Measurements from ENCODE around the gene STX2. TPM values are rescaled to one million over a fixed set of nuclear protein-coding genes. Genes with fewer than 3 reads are reported as not detected.

STX2 gene
- total and polyA plus RNA-seq, 2 donors from 2014 or later, result 10.1 to 20.4 TPM

DNA sequence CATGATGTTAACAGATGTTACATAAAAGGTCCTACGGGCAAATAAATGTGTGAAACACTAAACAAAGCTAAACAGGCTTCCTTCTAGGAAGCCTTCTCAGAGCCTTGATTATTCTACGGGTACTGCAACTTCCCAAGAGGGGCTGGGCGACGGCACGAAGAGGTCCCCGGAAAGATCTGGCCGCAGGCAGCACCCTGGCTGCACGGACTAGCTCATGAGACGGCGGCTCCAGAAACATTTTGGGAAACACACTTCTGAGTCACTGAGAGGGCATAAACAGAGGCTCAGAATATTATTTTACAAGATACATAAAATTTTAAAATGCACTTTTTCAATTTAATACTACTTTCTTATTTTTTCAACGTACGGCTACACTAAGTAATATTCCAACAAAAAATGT, 19.4 kb downstream of the STX2 start:
- Histone ChIP-seq H3K4me3 (ENCODE audit: low read length in 3 of 3) (no peak overlapping the region), H3K9me3 (ENCODE audit: control insufficient read depth in 2 of 3, insufficient read depth in 1 of 3, low read length in 3 of 3) (no peaks in the 10 kb centered on the region), H3K36me3 (ENCODE audit: control insufficient read depth in 2 of 3, insufficient read depth in 3 of 3, low read length in 3 of 3) (peaks cover 0 to 5% (median 2%) of the 10 kb centered on the region in 3 donors), H3K27me3 (ENCODE audit: control insufficient read depth, insufficient read depth, low read length) (no peaks in the 10 kb centered on the region), H3K4me1 (ENCODE audit: control insufficient read depth in 2 of 3, insufficient read depth in 2 of 3, low read depth in 1 of 3, low read length in 3 of 3) (peaks cover 0 to 2% (median 0%) of the 10 kb centered on the region in 3 donors), H3K9ac (ENCODE audit: low read length in 3 of 3) (no peak overlapping the region), H3K27ac (ENCODE audit: low read depth in 2 of 2, low read length in 2 of 2) (no peak overlapping the region)
- TF ChIP-seq, protein P1, sequence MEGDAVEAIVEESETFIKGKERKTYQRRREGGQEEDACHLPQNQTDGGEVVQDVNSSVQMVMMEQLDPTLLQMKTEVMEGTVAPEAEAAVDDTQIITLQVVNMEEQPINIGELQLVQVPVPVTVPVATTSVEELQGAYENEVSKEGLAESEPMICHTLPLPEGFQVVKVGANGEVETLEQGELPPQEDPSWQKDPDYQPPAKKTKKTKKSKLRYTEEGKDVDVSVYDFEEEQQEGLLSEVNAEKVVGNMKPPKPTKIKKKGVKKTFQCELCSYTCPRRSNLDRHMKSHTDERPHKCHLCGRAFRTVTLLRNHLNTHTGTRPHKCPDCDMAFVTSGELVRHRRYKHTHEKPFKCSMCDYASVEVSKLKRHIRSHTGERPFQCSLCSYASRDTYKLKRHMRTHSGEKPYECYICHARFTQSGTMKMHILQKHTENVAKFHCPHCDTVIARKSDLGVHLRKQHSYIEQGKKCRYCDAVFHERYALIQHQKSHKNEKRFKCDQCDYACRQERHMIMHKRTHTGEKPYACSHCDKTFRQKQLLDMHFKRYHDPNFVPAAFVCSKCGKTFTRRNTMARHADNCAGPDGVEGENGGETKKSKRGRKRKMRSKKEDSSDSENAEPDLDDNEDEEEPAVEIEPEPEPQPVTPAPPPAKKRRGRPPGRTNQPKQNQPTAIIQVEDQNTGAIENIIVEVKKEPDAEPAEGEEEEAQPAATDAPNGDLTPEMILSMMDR (IDR thresholded peaks at IDR 0.05; ENCODE audit: borderline replicate concordance, extremely low read depth, insufficient read depth), result no peak
- FAIRE-seq (no peak), DNase-seq (no peak)
- intact Hi-C loops (cut with DNase I), result no loop called here

DNA sequence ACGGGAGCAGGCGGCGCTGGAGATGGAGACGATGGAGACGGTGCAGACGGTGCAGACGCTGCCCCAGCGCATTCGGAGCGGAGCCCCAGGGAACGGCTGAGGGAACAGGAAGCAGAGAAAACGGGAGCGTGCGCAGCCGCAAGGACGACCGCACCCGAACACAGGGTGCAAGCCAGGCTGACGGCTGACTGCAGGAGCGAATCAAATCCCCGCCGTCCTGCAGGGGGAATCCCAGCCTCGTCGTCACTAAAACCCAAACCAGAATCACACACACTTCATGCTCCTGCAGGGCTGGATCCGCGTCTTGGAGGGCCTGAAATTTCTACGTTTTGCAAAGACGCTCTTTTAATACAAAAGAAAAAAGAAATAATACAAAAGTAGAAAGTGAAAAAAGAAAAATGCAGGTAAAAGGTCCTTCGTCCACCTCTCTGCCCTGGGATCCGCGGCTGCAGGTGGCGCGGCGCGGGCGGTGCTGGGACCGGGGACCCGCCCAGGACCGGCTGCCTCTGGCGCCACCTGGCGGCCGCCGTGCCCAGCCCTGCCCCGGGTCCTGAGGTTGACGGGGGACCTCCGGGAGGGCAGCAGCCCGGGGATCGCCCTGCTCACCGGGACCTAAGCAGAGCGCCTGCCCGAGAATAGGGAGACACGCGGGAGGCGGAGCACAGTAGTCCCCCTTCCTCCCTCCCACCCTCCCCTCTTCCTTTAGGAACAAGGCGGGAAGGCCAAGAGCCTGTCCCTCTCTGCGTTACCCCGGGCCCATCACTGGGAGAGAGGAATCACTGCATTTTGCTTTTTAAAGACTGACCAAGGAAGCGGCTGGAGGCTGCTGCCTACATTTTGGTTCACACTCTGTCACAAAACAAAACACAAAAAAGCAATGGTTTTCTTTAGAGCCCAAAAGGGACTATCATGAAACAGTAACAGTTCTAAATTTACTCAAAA, 20.1 kb downstream of the STX2 start:
- TF ChIP-seq, protein P1 (IDR thresholded peaks at IDR 0.05; ENCODE audit: borderline replicate concordance, extremely low read depth, insufficient read depth), result peak; percentile 70
- no peak overlapping the region for H3K27ac ChIP-seq (ENCODE audit: low read depth in 2 of 2, low read length in 2 of 2)
- FAIRE-seq (no peak), DNase-seq (peak; percentile 70 to 84 (median 79))
- H3K9me3 ChIP-seq (ENCODE audit: control insufficient read depth in 2 of 3, insufficient read depth in 1 of 3, low read length in 3 of 3), result no peaks in the 10 kb centered on the region
- intact Hi-C loops (cut with DNase I), result no loop called here
- H3K4me1 ChIP-seq (ENCODE audit: control insufficient read depth in 2 of 3, insufficient read depth in 2 of 3, low read depth in 1 of 3, low read length in 3 of 3), result peaks cover 0 to 2% (median 0%) of the 10 kb centered on the region in 3 donors
- H3K36me3 ChIP-seq (ENCODE audit: control insufficient read depth in 2 of 3, insufficient read depth in 3 of 3, low read length in 3 of 3), result peaks cover 0 to 5% (median 2%) of the 10 kb centered on the region in 3 donors
- no peaks in the 10 kb centered on the region for H3K27me3 ChIP-seq (ENCODE audit: control insufficient read depth, insufficient read depth, low read length)
- peak overlapping the region in 1 of 3 donors; percentile 7 for H3K9ac ChIP-seq (ENCODE audit: low read length in 3 of 3)
- H3K4me3 ChIP-seq (ENCODE audit: low read length in 3 of 3), result peak overlapping the region; percentile 40 to 69 (median 46)

DNA sequence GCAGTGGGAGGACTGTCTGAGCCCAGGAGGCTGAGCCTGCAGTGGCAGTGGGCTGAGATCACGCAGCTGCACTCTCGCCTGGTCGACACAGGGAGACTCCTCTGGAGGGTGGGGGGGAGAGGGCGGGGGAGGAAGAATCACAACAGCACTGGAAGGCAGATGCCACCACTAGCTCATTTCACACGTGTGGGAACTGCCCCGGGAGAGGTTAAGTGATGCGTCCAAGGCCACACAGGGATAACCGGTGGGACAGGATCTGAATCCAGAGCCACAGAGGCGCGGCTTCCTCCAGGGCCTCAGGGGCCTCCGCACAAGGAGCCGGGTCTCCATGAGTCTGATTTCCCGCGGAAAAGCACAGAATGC, 20.8 kb downstream of the STX2 start:
- intact Hi-C loops (cut with DNase I), result no loop called here
- Histone ChIP-seq H3K4me1 (ENCODE audit: control insufficient read depth in 2 of 3, insufficient read depth in 2 of 3, low read depth in 1 of 3, low read length in 3 of 3) (peaks cover 0 to 2% (median 0%) of the 10 kb centered on the region in 3 donors), H3K36me3 (ENCODE audit: control insufficient read depth in 2 of 3, insufficient read depth in 3 of 3, low read length in 3 of 3) (peaks cover 0 to 3% (median 2%) of the 10 kb centered on the region in 3 donors), H3K9ac (ENCODE audit: low read length in 3 of 3) (no peak overlapping the region), H3K4me3 (ENCODE audit: low read length in 3 of 3) (peak overlapping the region in 2 of 3 donors; percentile 40 to 69), H3K27me3 (ENCODE audit: control insufficient read depth, insufficient read depth, low read length) (no peaks in the 10 kb centered on the region), H3K9me3 (ENCODE audit: control insufficient read depth in 2 of 3, insufficient read depth in 1 of 3, low read length in 3 of 3) (no peaks in the 10 kb centered on the region), H3K27ac (ENCODE audit: low read depth in 2 of 2, low read length in 2 of 2) (no peak overlapping the region)
- DNase-seq (no peak), FAIRE-seq (no peak)
- TF ChIP-seq, protein P1 (IDR thresholded peaks at IDR 0.05; ENCODE audit: borderline replicate concordance, extremely low read depth, insufficient read depth), result no peak
